ENCODE measurements around the gene AUTS2. TPM values are rescaled to one million over a fixed set of nuclear protein-coding genes. Genes with fewer than 3 reads are reported as not detected.

AUTS2 gene
- 100 to 1,000 TPM in 2 of 5 donors, 10 to 100 TPM in 3; 85.0 to 114 (median 97.6) TPM for polyA plus RNA-seq (ENCODE audit: insufficient read depth in 1 of 5, insufficient read length in 5 of 5, low replicate concordance in 1 of 5)
- long read RNA-seq, donor 1, partial matches to known transcripts, result 21 of 26 reads
- long read RNA-seq, donor 1, other reads (novel, unspliced or antisense), result 0 of 26 reads
- long read RNA-seq, donor 2, partial matches to known transcripts, result 0 of 2 reads
- long read RNA-seq, donor 2, other reads (novel, unspliced or antisense), result 0 of 2 reads
- long read RNA-seq, donor 3, partial matches to known transcripts, result 0 of 4 reads
- long read RNA-seq, donor 3, other reads (novel, unspliced or antisense), result 0 of 4 reads
- long read RNA-seq, donor 4, result 0 reads
- long read RNA-seq, donor 5, partial matches to known transcripts, result 17 of 20 reads
- long read RNA-seq, donor 5, other reads (novel, unspliced or antisense), result 0 of 20 reads
- long read RNA-seq, donor 6, partial matches to known transcripts, result 12 of 12 reads
- long read RNA-seq, donor 6, other reads (novel, unspliced or antisense), result 0 of 12 reads
- long read RNA-seq, donor 7, partial matches to known transcripts, result 5 of 12 reads
- long read RNA-seq, donor 7, other reads (novel, unspliced or antisense), result 5 of 12 reads
- long read RNA-seq, donor 8, partial matches to known transcripts, result 10 of 12 reads
- long read RNA-seq, donor 8, other reads (novel, unspliced or antisense), result 0 of 12 reads

- DNase-seq, result peak; percentile 96
Measured at GRCh38 chr7:69598081-69598486, at the start of gene AUTS2. AUTS2 (plus strand) TSS chr7:69598475; CDS start chr7:69599654, 1,179 bp downstream.

GRCh38 chr7:69550991-69551390, 47.3 kb upstream of the AUTS2 start:
- no peak for DNase-seq

GRCh38 chr7:69553190-69553589, 45.1 kb upstream of the AUTS2 start:
- no peak for DNase-seq

GRCh38 chr7:69561266-69561960, 36.9 kb upstream of the AUTS2 start:
- peak; percentile 10 to 20 for DNase-seq

- peak; percentile 68 to 69 for DNase-seq
Measured at GRCh38 chr7:69564454-69565417, 33.5 kb upstream of the AUTS2 start.

GRCh38 chr7:69567800-69568199, 30.5 kb upstream of the AUTS2 start:
- no peak for DNase-seq

GRCh38 chr7:69568266-69568665, 30.0 kb upstream of the AUTS2 start:
- no peak for DNase-seq

GRCh38 chr7:69575651-69576050, 22.6 kb upstream of the AUTS2 start:
- no peak for DNase-seq

- DNase-seq, result peak in 1 of 2 donors; percentile 18
Measured at GRCh38 chr7:69577221-69577620, 21.1 kb upstream of the AUTS2 start.

- DNase-seq, result no peak
Measured at GRCh38 chr7:69585169-69585568, 13.1 kb upstream of the AUTS2 start.

- no peak for DNase-seq
Measured at GRCh38 chr7:69586321-69586720, 12.0 kb upstream of the AUTS2 start.

- no peak for DNase-seq
Measured at GRCh38 chr7:69588773-69589172, 9.5 kb upstream of the AUTS2 start.

- no peak for DNase-seq
Measured at GRCh38 chr7:69591805-69592204, 6.5 kb upstream of the AUTS2 start.

- no peak for DNase-seq
Measured at GRCh38 chr7:69593511-69593910, 4.8 kb upstream of the AUTS2 start.

- DNase-seq, result no peak
Measured at GRCh38 chr7:69595415-69595814, 2.9 kb upstream of the AUTS2 start.

- DNase-seq, result no peak
Measured at GRCh38 chr7:69596056-69596455, 2.2 kb upstream of the AUTS2 start.

GRCh38 chr7:69596723-69597277, 1.5 kb upstream of the AUTS2 start:
- DNase-seq, result no peak

- peak in 1 of 2 donors; percentile 48 for DNase-seq
Measured at GRCh38 chr7:69597278-69598076, 798 bp upstream of the AUTS2 start.

- DNase-seq, result peak in 1 of 2 donors; percentile 44
Measured at GRCh38 chr7:69598487-69599285, 411 bp downstream of the AUTS2 start.
